ENCODE results near the gene C1QTNF7. TPM values are rescaled to one million over a fixed set of nuclear protein-coding genes. Genes with fewer than 3 reads are reported as not detected.

Gene C1QTNF7
- total and polyA plus RNA-seq, 2 of the 13 experiments (the other 11 are each of a cell fraction or from before 2014, with no cell fraction given) = not detected

DNA sequence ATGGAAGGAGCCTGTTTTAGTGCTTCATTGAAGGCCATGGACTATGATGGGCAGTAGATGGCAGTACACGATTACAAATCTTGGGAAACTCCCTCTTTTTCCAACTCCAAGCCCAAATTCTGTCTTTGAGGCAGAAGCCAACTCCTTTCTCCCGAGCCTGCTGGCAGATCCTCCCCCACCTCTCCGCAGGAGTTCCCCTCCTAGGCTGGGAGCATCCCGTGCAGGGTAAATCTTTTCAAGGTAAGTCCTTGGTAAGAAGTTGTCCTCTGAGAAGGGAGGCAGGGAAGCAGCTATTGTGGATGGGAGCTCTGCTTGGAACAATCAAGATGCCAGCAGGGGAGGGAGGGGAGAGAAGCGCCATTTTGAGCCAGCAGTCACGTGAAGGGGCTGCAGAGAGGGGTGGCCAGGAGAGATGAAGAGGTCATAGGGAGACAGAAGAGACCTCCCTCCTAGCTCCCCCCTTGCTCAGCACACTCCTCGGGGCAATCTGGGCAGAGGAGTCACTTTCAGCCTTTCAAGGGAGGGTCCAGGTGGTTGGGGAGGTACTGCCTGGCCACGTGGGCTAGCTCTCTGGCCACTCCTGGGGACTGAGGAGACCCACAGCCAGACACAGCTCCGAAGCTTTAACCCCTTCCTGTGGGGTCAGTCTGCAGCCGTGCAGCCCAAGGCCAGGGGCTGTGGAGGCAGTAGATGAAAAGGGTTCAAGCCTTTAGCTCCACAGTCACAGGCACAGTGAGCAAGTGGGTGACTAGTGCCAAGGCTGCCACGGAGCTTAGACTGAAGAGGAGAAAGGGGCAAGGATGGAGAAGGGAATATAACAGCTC, 51.5 kb downstream of the C1QTNF7 start (continued):
- TF ChIP-seq MEIS2 (CRISPR knock-in tag; IDR thresholded peaks at IDR 0.05) (no peak), MEIS1 (CRISPR knock-in tag; IDR thresholded peaks at IDR 0.05; ENCODE audit: borderline replicate concordance) (no peak), KDM4B (CRISPR knock-in tag; IDR thresholded peaks at IDR 0.05) (no peak), ZNF317 (CRISPR knock-in tag; IDR thresholded peaks at IDR 0.05) (no peak), ZNF883 (CRISPR knock-in tag; IDR thresholded peaks at IDR 0.05; ENCODE audit: not compliant biosample characterization) (no peak), HES4 (CRISPR knock-in tag; IDR thresholded peaks at IDR 0.05; ENCODE audit: borderline replicate concordance) (no peak), ZBTB20 (CRISPR knock-in tag; IDR thresholded peaks at IDR 0.05; ENCODE audit: borderline replicate concordance, low read depth) (no peak), NFKB2 (CRISPR knock-in tag; IDR thresholded peaks at IDR 0.05; ENCODE audit: borderline replicate concordance) (peak; percentile 43; the same call in 1 of the 2 replicates), ONECUT2 (CRISPR knock-in tag; IDR thresholded peaks at IDR 0.05) (no peak), ZNF605 (CRISPR knock-in tag; IDR thresholded peaks at IDR 0.05) (no peak; the same call in 1 of the 2 replicates), ZNF234 (CRISPR knock-in tag; conservative IDR thresholded peaks at IDR 0.05) (no peak), TBX3 (IDR thresholded peaks at IDR 0.05; ENCODE audit: borderline replicate concordance) (no peak), SNAPC2 (CRISPR knock-in tag; IDR thresholded peaks at IDR 0.05) (no peak), ZNF572 (CRISPR knock-in tag; IDR thresholded peaks at IDR 0.05) (no peak), ETV5 (CRISPR knock-in tag; IDR thresholded peaks at IDR 0.05; ENCODE audit: borderline replicate concordance) (no peak), ZNF543 (CRISPR knock-in tag; IDR thresholded peaks at IDR 0.05) (no peak), ZNF253 (CRISPR knock-in tag; IDR thresholded peaks at IDR 0.05; ENCODE audit: borderline replicate concordance) (no peak), ZFP36L1 (CRISPR knock-in tag; IDR thresholded peaks at IDR 0.05) (no peak), ZNF672 (CRISPR knock-in tag; IDR thresholded peaks at IDR 0.05) (no peak), PHB2 (IDR thresholded peaks at IDR 0.05; ENCODE audit: partially characterized antibody) (no peak), NPAS2 (CRISPR knock-in tag; IDR thresholded peaks at IDR 0.05; ENCODE audit: borderline replicate concordance) (no peak), ZSCAN20 (CRISPR knock-in tag; IDR thresholded peaks at IDR 0.05; ENCODE audit: borderline replicate concordance) (no peak), ETV6 (CRISPR knock-in tag; conservative IDR thresholded peaks at IDR 0.05) (no peak; the same call in 1 of the 2 replicates), U2AF2 (IDR thresholded peaks at IDR 0.05; ENCODE audit: low read depth, low read length) (no peak), SNAI1 (CRISPR knock-in tag; IDR thresholded peaks at IDR 0.05; ENCODE audit: borderline replicate concordance) (no peak), ASH2L (IDR thresholded peaks at IDR 0.05; ENCODE audit: insufficient read length, low read depth, low read length) (peak; percentile 56)
- TF ChIP-seq, protein P1, sequence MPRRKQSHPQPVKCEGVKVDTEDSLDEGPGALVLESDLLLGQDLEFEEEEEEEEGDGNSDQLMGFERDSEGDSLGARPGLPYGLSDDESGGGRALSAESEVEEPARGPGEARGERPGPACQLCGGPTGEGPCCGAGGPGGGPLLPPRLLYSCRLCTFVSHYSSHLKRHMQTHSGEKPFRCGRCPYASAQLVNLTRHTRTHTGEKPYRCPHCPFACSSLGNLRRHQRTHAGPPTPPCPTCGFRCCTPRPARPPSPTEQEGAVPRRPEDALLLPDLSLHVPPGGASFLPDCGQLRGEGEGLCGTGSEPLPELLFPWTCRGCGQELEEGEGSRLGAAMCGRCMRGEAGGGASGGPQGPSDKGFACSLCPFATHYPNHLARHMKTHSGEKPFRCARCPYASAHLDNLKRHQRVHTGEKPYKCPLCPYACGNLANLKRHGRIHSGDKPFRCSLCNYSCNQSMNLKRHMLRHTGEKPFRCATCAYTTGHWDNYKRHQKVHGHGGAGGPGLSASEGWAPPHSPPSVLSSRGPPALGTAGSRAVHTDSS (CRISPR knock-in tag; conservative IDR thresholded peaks at IDR 0.05) = no peak
- TF ChIP-seq, protein P2, sequence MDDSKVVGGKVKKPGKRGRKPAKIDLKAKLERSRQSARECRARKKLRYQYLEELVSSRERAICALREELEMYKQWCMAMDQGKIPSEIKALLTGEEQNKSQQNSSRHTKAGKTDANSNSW (CRISPR knock-in tag; IDR thresholded peaks at IDR 0.05; ENCODE audit: borderline replicate concordance) = no peak
- TF ChIP-seq, protein P3, sequence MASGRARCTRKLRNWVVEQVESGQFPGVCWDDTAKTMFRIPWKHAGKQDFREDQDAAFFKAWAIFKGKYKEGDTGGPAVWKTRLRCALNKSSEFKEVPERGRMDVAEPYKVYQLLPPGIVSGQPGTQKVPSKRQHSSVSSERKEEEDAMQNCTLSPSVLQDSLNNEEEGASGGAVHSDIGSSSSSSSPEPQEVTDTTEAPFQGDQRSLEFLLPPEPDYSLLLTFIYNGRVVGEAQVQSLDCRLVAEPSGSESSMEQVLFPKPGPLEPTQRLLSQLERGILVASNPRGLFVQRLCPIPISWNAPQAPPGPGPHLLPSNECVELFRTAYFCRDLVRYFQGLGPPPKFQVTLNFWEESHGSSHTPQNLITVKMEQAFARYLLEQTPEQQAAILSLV (CRISPR knock-in tag; IDR thresholded peaks at IDR 0.05; ENCODE audit: borderline replicate concordance) = 0 out of 2 replicates have a peak, but pooled peaks have one; percentile 30
